HG03354 (cell line): ENCODE results near the gene IBA57.

Experiments
- ATAC-seq: cut with Tn5 transposase; IDR thresholded peaks from one replicate; pipeline ENCODE4 v1.9.1; 2021; ENCODE audit warnings: mild to moderate bottlenecking; ENCODE audit not compliant: unreplicated experiment, poor library complexity, severe bottlenecking

The IBA57 gene

GRCh38 chr1:228144193-228144992, 21.2 kb upstream of the IBA57 start:
- no peak for ATAC-seq

- no peak for ATAC-seq
Observed at GRCh38 chr1:228144993-228145343, 20.6 kb upstream of the IBA57 start.

GRCh38 chr1:228145463-228146416, 19.9 kb upstream of the IBA57 start:
- no peak for ATAC-seq

- no peak for ATAC-seq
Observed at GRCh38 chr1:228146417-228147150, 19.0 kb upstream of the IBA57 start.

GRCh38 chr1:228147151-228147693, 18.4 kb upstream of the IBA57 start:
- no peak for ATAC-seq

- ATAC-seq = no peak
Observed at GRCh38 chr1:228147768-228148167, 17.8 kb upstream of the IBA57 start.

- ATAC-seq = no peak
Observed at GRCh38 chr1:228148196-228148861, 17.3 kb upstream of the IBA57 start.

GRCh38 chr1:228148935-228149405, 16.6 kb upstream of the IBA57 start:
- ATAC-seq = no peak

- ATAC-seq = no peak
Observed at GRCh38 chr1:228149406-228150119, 16.0 kb upstream of the IBA57 start, which contains the start of gene GJC2. Gene GJC2 (plus strand): TSS chr1:228149930. CDS start chr1:228157759, 7,829 bp downstream.

- ATAC-seq = no peak
Observed at GRCh38 chr1:228150120-228150460, 15.5 kb upstream of the IBA57 start.

GRCh38 chr1:228150461-228151179, 15.0 kb upstream of the IBA57 start:
- no peak for ATAC-seq

GRCh38 chr1:228151180-228151925, 14.3 kb upstream of the IBA57 start:
- no peak for ATAC-seq

GRCh38 chr1:228152097-228152917, 13.3 kb upstream of the IBA57 start:
- ATAC-seq = no peak

- no peak for ATAC-seq
Observed at GRCh38 chr1:228152918-228153258, 12.7 kb upstream of the IBA57 start.

GRCh38 chr1:228154021-228154669, 11.5 kb upstream of the IBA57 start:
- ATAC-seq = no peak
